Stimulated activated memory B cell treated with anti-CD40 and anti-IgM and Interleukin-4, amounts not matched to agents 10 μg/mL and 1 μg/mL and 100 μg/mL, for 72 hours (primary cell): ENCODE results near the gene BCAP31.
"Not testable (repeated sequence)": the region's sequence is repeated elsewhere in the genome, so short reads cannot be mapped to it uniquely, and the experiment has no call there.

Source experiments
- ATAC-seq: fragments of 150-1000 bp; cut with Tn5 transposase; 2 replicates; pipeline ENCODE4 v1.10.0; 2021
- H3K27ac Mint-ChIP-seq: one replicate; pipeline ENCODE4 v1.8.0; 2022; ENCODE audit warnings: mild to moderate bottlenecking, mixed read lengths
- H3K27me3 Mint-ChIP-seq: one replicate; pipeline ENCODE4 v1.8.0; 2022; ENCODE audit warnings: mixed read lengths
- H3K36me3 Mint-ChIP-seq: one replicate; pipeline ENCODE4 v1.8.0; 2022; ENCODE audit warnings: mixed read lengths
- H3K4me1 Mint-ChIP-seq: one replicate; pipeline ENCODE4 v1.8.0; 2022; ENCODE audit warnings: mixed read lengths
- H3K4me3 Mint-ChIP-seq: one replicate; pipeline ENCODE4 v1.8.0; 2022; ENCODE audit warnings: mild to moderate bottlenecking, moderate library complexity, mixed read lengths
- H3K9me3 Mint-ChIP-seq: one replicate; pipeline ENCODE4 v1.8.0; 2022; ENCODE audit warnings: mixed read lengths

Gene BCAP31

GRCh38 chrX:153697924-153698865, 26.0 kb downstream of the BCAP31 start:
- Mint-ChIP-seq H3K27me3 (no peaks in the 10 kb centered on the region), H3K27ac (no peak overlapping the region), H3K36me3 (peaks cover 43% of the 10 kb centered on the region), H3K4me1 (no peaks in the 10 kb centered on the region), H3K4me3 (no peak overlapping the region), H3K9me3 (no peaks in the 10 kb centered on the region)
- ATAC-seq = no peak

- not testable (repeated sequence) for H3K27ac Mint-ChIP-seq, ATAC-seq, H3K27me3 Mint-ChIP-seq, H3K4me3 Mint-ChIP-seq, H3K4me1 Mint-ChIP-seq, H3K9me3 Mint-ChIP-seq
- peaks cover 37% of the 10 kb centered on the region for H3K36me3 Mint-ChIP-seq
These were observed 27.0 kb downstream of the BCAP31 start for GRCh38 chrX:153696986-153697722.

- peaks cover 37% of the 10 kb centered on the region for H3K36me3 Mint-ChIP-seq
- not testable (repeated sequence) for H3K4me1 Mint-ChIP-seq, ATAC-seq, H3K4me3 Mint-ChIP-seq, H3K9me3 Mint-ChIP-seq, H3K27me3 Mint-ChIP-seq, H3K27ac Mint-ChIP-seq
These were observed 27.6 kb downstream of the BCAP31 start for GRCh38 chrX:153696538-153696937.

GRCh38 chrX:153696100-153696499, 28.1 kb downstream of the BCAP31 start:
- Mint-ChIP-seq H3K27me3 (no peaks in the 10 kb centered on the region), H3K36me3 (peaks cover 37% of the 10 kb centered on the region), H3K9me3 (no peaks in the 10 kb centered on the region), H3K27ac (no peak overlapping the region), H3K4me3 (no peak overlapping the region), H3K4me1 (no peaks in the 10 kb centered on the region)
- no peak for ATAC-seq

- Mint-ChIP-seq H3K27ac (no peak overlapping the region), H3K27me3 (peaks cover 9% of the 10 kb centered on the region), H3K4me3 (no peak overlapping the region), H3K9me3 (no peaks in the 10 kb centered on the region), H3K4me1 (no peaks in the 10 kb centered on the region), H3K36me3 (peaks cover 27% of the 10 kb centered on the region)
- ATAC-seq = no peak
These were observed 29.4 kb downstream of the BCAP31 start for GRCh38 chrX:153694687-153695270.

- ATAC-seq, H3K27ac Mint-ChIP-seq, H3K9me3 Mint-ChIP-seq, H3K4me1 Mint-ChIP-seq, H3K4me3 Mint-ChIP-seq, H3K27me3 Mint-ChIP-seq: not testable (repeated sequence)
- H3K36me3 Mint-ChIP-seq = peaks cover 27% of the 10 kb centered on the region
These were observed 29.9 kb downstream of the BCAP31 start for GRCh38 chrX:153694256-153694655.

GRCh38 chrX:153693216-153694086, 30.7 kb downstream of the BCAP31 start:
- no peak overlapping the region for H3K4me3 Mint-ChIP-seq
- peaks cover 23% of the 10 kb centered on the region for H3K36me3 Mint-ChIP-seq
- no peak for ATAC-seq
- no peak overlapping the region for H3K27ac Mint-ChIP-seq
- no peaks in the 10 kb centered on the region for H3K4me1 Mint-ChIP-seq
- H3K27me3 Mint-ChIP-seq = peaks cover 10% of the 10 kb centered on the region
- no peaks in the 10 kb centered on the region for H3K9me3 Mint-ChIP-seq

GRCh38 chrX:153692611-153693156, 31.5 kb downstream of the BCAP31 start:
- H3K36me3 Mint-ChIP-seq = peaks cover 15% of the 10 kb centered on the region

GRCh38 chrX:153692003-153692402, 32.2 kb downstream of the BCAP31 start:
- Mint-ChIP-seq H3K4me3 (no peak overlapping the region), H3K36me3 (peaks cover 9% of the 10 kb centered on the region), H3K27ac (no peak overlapping the region), H3K9me3 (no peaks in the 10 kb centered on the region), H3K27me3 (peaks cover 16% of the 10 kb centered on the region), H3K4me1 (peaks cover 6% of the 10 kb centered on the region)
- no peak for ATAC-seq

More at GRCh38 chrX:153692611-153693156, 31.5 kb downstream of the BCAP31 start:
- peaks cover 10% of the 10 kb centered on the region for H3K27me3 Mint-ChIP-seq
- ATAC-seq = no peak
- H3K4me1 Mint-ChIP-seq = no peaks in the 10 kb centered on the region
- H3K4me3 Mint-ChIP-seq = no peak overlapping the region
- H3K27ac Mint-ChIP-seq = no peak overlapping the region
- H3K9me3 Mint-ChIP-seq = no peaks in the 10 kb centered on the region

GRCh38 chrX:153691032-153691827, 33.0 kb downstream of the BCAP31 start:
- H3K27ac Mint-ChIP-seq, H3K4me1 Mint-ChIP-seq, H3K9me3 Mint-ChIP-seq, H3K4me3 Mint-ChIP-seq, ATAC-seq, H3K36me3 Mint-ChIP-seq: not testable (repeated sequence)
- H3K27me3 Mint-ChIP-seq = peaks cover 18% of the 10 kb centered on the region

GRCh38 chrX:153690466-153690865, 33.7 kb downstream of the BCAP31 start:
- Mint-ChIP-seq H3K9me3 (no peaks in the 10 kb centered on the region), H3K36me3 (peaks cover 4% of the 10 kb centered on the region), H3K4me3 (no peak overlapping the region), H3K27me3 (peaks cover 18% of the 10 kb centered on the region), H3K27ac (no peak overlapping the region), H3K4me1 (peaks cover 6% of the 10 kb centered on the region)
- no peak for ATAC-seq

GRCh38 chrX:153689654-153690465, 34.3 kb downstream of the BCAP31 start:
- Mint-ChIP-seq H3K4me1 (peaks cover 6% of the 10 kb centered on the region), H3K9me3 (no peaks in the 10 kb centered on the region), H3K27me3 (peaks cover 18% of the 10 kb centered on the region), H3K36me3 (peaks cover 4% of the 10 kb centered on the region), H3K4me3 (no peak overlapping the region), H3K27ac (no peak overlapping the region)
- ATAC-seq = no peak

GRCh38 chrX:153688911-153689590, 35.1 kb downstream of the BCAP31 start:
- Mint-ChIP-seq H3K9me3 (no peaks in the 10 kb centered on the region), H3K4me3 (no peak overlapping the region), H3K4me1 (peaks cover 6% of the 10 kb centered on the region), H3K27ac (no peak overlapping the region), H3K36me3 (peaks cover under 1% of the 10 kb centered on the region), H3K27me3 (peaks cover 18% of the 10 kb centered on the region)
- ATAC-seq = no peak
